ENCODE measurements around the gene NPAS3. TPM values are rescaled to one million over a fixed set of nuclear protein-coding genes. Genes with fewer than 3 reads are reported as not detected.

NPAS3 gene
- polyA plus RNA-seq, 4 donors, result 0.30 to 0.81 (median 0.62) TPM; not detected in 1

DNA sequence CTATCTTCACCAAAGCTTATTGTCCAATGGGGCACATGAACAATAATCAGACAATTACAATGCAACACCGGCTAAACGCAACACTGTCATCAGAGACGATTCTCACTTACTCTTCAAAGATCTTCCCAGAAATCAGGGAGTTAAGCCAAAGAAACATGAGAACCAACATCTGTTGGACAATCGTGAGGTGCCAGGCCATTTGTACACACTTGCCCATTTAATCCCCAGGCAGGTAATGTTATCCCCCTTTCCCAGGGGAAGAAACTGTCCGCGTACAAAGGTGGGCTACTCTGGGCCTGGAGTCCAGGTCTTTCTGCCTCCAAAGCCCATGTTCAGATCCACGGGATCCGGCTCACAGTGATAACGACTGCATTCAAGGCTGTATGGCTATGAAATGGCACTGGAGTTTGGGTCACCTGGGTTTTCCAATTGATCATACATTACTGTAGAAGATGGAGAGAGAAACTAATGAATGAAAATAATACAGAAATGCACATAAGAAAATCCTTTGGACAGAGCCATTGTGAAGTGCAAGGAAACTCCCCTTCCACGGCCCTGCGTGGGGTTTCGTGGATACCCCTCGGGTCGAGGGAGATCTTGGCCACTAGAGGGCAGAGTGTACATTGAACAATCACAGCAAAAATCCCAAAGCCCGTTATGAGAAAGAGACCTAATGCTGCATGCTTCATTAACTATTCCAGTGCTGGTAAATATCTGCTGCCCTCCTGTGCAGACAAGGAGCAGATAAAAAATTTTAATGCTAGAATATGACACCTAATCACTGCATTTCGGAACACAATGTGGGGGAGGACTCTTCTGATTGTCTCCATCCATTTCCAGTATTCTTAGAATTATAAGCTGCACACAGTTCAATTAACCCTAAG is 900.8 kb downstream of the NPAS3 start:
- Histone ChIP-seq H3K27ac (ENCODE audit: low read depth in 1 of 3, low read length in 2 of 3) (no peak overlapping the region), H3K4me1 (ENCODE audit: control insufficient read depth in 3 of 3, insufficient read depth in 2 of 3, low read depth in 1 of 3, low read length in 2 of 3) (peaks cover 0 to 3% (median 0%) of the 10 kb centered on the region in 3 donors), H3K36me3 (ENCODE audit: control insufficient read depth in 3 of 3, insufficient read depth in 2 of 3, low read depth in 1 of 3, low read length in 3 of 3) (no peaks in the 10 kb centered on the region), H3K9me3 (ENCODE audit: control insufficient read depth in 2 of 2, insufficient read depth in 1 of 2, low read depth in 1 of 2, low read length in 1 of 2) (no peaks in the 10 kb centered on the region), H3K4me3 (ENCODE audit: low read depth in 1 of 3, low read length in 3 of 3) (no peak overlapping the region), H3K27me3 (ENCODE audit: control insufficient read depth in 3 of 3, insufficient read depth in 3 of 3, low read length in 3 of 3) (no peaks in the 10 kb centered on the region)
- FAIRE-seq (no peak), DNase-seq (peak; percentile 50 to 66)
- 43 to 48% (median 45%) methylated on average over 16 of the region's 16 CpGs for WGBS, 3 donors

DNA sequence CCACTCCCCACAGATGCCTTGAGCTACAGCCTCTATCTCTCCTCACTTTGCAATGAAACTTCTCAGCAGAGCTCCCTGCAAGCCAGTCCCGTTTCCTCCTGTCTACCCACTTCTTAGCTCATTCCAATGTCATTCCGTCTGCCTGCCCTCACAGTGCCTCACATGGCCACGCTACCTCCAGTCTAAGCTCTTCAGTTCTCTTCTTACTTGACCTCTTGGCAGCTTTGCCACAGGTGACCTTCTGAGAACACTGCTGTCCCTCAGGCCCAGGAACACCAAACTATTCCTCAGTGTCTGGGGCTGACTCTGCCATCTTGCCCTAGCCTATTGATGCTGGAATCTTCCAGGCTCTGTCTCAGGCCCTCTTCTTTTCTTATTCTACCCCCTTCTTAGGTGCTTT is 902.1 kb downstream of the NPAS3 start:
- DNase-seq (no peak), FAIRE-seq (no peak)
- Histone ChIP-seq H3K4me3 (ENCODE audit: low read depth in 1 of 3, low read length in 3 of 3) (no peak overlapping the region), H3K36me3 (ENCODE audit: control insufficient read depth in 3 of 3, insufficient read depth in 2 of 3, low read depth in 1 of 3, low read length in 3 of 3) (no peaks in the 10 kb centered on the region), H3K27ac (ENCODE audit: low read depth in 1 of 3, low read length in 2 of 3) (no peak overlapping the region), H3K9me3 (ENCODE audit: control insufficient read depth in 2 of 2, insufficient read depth in 1 of 2, low read depth in 1 of 2, low read length in 1 of 2) (no peaks in the 10 kb centered on the region), H3K27me3 (ENCODE audit: control insufficient read depth in 3 of 3, insufficient read depth in 3 of 3, low read length in 3 of 3) (no peaks in the 10 kb centered on the region), H3K4me1 (ENCODE audit: control insufficient read depth in 3 of 3, insufficient read depth in 2 of 3, low read depth in 1 of 3, low read length in 2 of 3) (peaks cover 0 to 3% (median 0%) of the 10 kb centered on the region in 3 donors)
- 77 to 95% (median 85%) methylated on average over 3 of the region's 3 CpGs for WGBS, 3 donors

DNA sequence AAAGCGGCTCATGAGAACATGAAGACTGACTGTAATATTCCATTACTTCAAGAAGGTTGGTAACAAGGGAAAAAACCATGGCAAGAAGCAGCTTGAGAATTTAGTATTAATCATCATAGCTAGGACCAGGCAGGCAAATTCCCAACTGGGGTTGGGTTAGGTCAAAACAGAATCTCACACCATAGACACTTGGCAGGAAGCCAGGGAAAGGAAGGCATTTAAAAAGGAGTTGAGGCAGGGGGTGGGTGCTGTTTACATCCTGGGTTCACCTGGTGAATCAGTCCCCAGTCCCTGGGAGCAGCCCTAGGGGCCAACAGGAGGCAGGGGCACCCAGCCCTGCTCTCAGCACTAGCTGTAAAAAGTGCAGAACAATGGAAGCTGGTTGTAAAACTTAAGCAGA is 903.6 kb downstream of the NPAS3 start:
- no peaks in the 10 kb centered on the region for H3K9me3 ChIP-seq (ENCODE audit: control insufficient read depth in 2 of 2, insufficient read depth in 1 of 2, low read depth in 1 of 2, low read length in 1 of 2)
- DNase-seq (peak in 1 of 2 donors; percentile 34), FAIRE-seq (no peak)
- no peaks in the 10 kb centered on the region for H3K36me3 ChIP-seq (ENCODE audit: control insufficient read depth in 3 of 3, insufficient read depth in 2 of 3, low read depth in 1 of 3, low read length in 3 of 3)
- H3K4me3 ChIP-seq (ENCODE audit: low read depth in 1 of 3, low read length in 3 of 3), result no peak overlapping the region
- peaks cover 0 to 3% (median 0%) of the 10 kb centered on the region in 3 donors for H3K4me1 ChIP-seq (ENCODE audit: control insufficient read depth in 3 of 3, insufficient read depth in 2 of 3, low read depth in 1 of 3, low read length in 2 of 3)
- no peaks in the 10 kb centered on the region for H3K27me3 ChIP-seq (ENCODE audit: control insufficient read depth in 3 of 3, insufficient read depth in 3 of 3, low read length in 3 of 3)
- 95 to 97% (median 96%) methylated on average over 1 of the region's 1 CpG for WGBS, 3 donors
- no peak overlapping the region for H3K27ac ChIP-seq (ENCODE audit: low read depth in 1 of 3, low read length in 2 of 3)

DNA sequence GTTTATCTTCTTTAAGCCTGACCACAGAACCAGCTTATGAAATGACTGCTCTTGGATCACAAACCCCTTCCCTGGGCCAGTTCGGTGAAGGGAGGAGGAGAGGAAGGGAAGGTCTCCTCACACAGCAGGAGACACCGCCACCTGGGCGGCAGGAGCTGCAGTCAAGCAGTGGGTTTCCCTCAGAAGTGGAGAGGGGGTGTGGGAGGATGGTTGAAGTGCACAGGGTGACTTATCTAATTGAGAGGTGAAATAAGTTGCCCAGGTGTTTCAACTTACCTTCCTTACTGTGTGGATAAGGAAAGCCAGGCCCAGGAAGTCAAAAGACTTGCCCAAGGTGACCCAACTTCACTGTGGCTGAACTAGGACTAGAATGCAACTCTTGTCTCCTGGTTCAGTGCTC is 905.4 kb downstream of the NPAS3 start:
- 85 to 92% (median 90%) methylated on average over 3 of the region's 3 CpGs for WGBS, 3 donors
- no peak overlapping the region for H3K4me3 ChIP-seq (ENCODE audit: low read depth in 1 of 3, low read length in 3 of 3)
- DNase-seq, result no peak
- no peak for FAIRE-seq
- no peak overlapping the region for H3K27ac ChIP-seq (ENCODE audit: low read depth in 1 of 3, low read length in 2 of 3)
- no peaks in the 10 kb centered on the region for H3K36me3 ChIP-seq (ENCODE audit: control insufficient read depth in 3 of 3, insufficient read depth in 2 of 3, low read depth in 1 of 3, low read length in 3 of 3)
- H3K9me3 ChIP-seq (ENCODE audit: control insufficient read depth in 2 of 2, insufficient read depth in 1 of 2, low read depth in 1 of 2, low read length in 1 of 2), result no peaks in the 10 kb centered on the region
- H3K4me1 ChIP-seq (ENCODE audit: control insufficient read depth in 3 of 3, insufficient read depth in 2 of 3, low read depth in 1 of 3, low read length in 2 of 3), result peaks cover 0 to 3% (median 0%) of the 10 kb centered on the region in 3 donors
- no peaks in the 10 kb centered on the region for H3K27me3 ChIP-seq (ENCODE audit: control insufficient read depth in 3 of 3, insufficient read depth in 3 of 3, low read length in 3 of 3)

DNA sequence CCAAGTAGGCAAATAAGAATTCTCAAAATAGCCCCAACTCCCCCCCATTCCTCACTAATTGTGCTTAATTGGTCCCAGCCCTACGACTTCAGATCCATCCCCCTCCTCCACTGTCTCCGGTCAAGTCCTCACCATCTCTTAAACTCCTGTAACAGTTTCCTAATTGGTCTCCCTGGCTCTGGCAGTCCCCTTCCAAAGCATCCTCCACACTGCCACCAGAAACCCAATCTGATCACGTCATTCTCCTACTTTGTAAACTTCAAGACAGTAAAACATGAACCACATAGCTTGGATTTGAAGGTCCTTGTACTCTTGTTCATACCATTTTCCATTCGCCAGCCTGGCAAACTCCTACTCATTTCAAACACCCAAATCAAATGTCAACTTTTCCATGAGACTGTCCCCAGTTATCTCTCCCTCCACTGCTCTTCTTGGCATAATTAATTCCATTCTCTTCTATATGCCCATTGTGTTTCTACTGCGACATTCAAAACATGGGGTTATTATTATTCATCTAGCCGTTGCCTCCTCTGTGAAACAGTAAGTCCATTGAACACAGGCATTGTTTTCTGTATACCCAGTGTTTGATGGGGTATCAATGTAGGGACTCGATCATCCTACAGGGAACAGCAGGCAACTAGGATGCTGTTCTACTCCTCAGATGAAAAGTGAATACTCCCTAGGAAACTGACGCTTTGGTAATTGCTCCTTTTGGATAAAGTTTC is 907.6 kb downstream of the NPAS3 start:
- DNase-seq, result no peak
- Histone ChIP-seq H3K4me1 (ENCODE audit: control insufficient read depth in 3 of 3, insufficient read depth in 2 of 3, low read depth in 1 of 3, low read length in 2 of 3) (peaks cover 0 to 3% (median 0%) of the 10 kb centered on the region in 3 donors), H3K36me3 (ENCODE audit: control insufficient read depth in 3 of 3, insufficient read depth in 2 of 3, low read depth in 1 of 3, low read length in 3 of 3) (no peaks in the 10 kb centered on the region), H3K27ac (ENCODE audit: low read depth in 1 of 3, low read length in 2 of 3) (no peak overlapping the region), H3K27me3 (ENCODE audit: control insufficient read depth in 3 of 3, insufficient read depth in 3 of 3, low read length in 3 of 3) (no peaks in the 10 kb centered on the region), H3K4me3 (ENCODE audit: low read depth in 1 of 3, low read length in 3 of 3) (no peak overlapping the region), H3K9me3 (ENCODE audit: control insufficient read depth in 2 of 2, insufficient read depth in 1 of 2, low read depth in 1 of 2, low read length in 1 of 2) (no peaks in the 10 kb centered on the region)
- no peak for FAIRE-seq
- 83 to 90% (median 89%) methylated on average over 8 of the region's 8 CpGs for whole genome bisulfite sequencing, 3 donors

DNA sequence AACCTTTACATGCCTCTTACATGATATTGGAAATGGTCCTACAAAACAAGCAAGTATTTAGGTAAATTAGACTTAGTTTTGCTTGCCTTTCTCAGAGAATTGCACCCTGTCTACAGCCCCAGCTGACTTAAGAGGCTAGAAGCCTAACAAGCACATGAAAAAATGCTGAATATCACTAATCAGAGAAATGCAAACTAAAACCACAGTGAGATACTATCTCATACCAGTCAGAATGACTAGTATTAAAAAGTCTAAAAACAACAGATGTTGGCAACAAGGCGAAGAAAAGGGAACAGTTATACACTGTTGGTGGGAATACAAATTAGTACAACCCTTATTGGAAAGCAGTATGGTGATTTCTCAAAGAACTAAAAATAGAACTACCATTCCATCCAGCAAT is 908.4 kb downstream of the NPAS3 start:
- DNase-seq (no peak), FAIRE-seq (no peak)
- Histone ChIP-seq H3K36me3 (ENCODE audit: control insufficient read depth in 3 of 3, insufficient read depth in 2 of 3, low read depth in 1 of 3, low read length in 3 of 3) (no peaks in the 10 kb centered on the region), H3K27ac (ENCODE audit: low read depth in 1 of 3, low read length in 2 of 3) (no peak overlapping the region), H3K4me3 (ENCODE audit: low read depth in 1 of 3, low read length in 3 of 3) (no peak overlapping the region), H3K27me3 (ENCODE audit: control insufficient read depth in 3 of 3, insufficient read depth in 3 of 3, low read length in 3 of 3) (no peaks in the 10 kb centered on the region), H3K9me3 (ENCODE audit: control insufficient read depth in 2 of 2, insufficient read depth in 1 of 2, low read depth in 1 of 2, low read length in 1 of 2) (no peaks in the 10 kb centered on the region), H3K4me1 (ENCODE audit: control insufficient read depth in 3 of 3, insufficient read depth in 2 of 3, low read depth in 1 of 3, low read length in 2 of 3) (peaks cover 0 to 3% (median 0%) of the 10 kb centered on the region in 3 donors)
- 87 to 93% (median 92%) methylated on average over 1 of the region's 1 CpG for WGBS, 3 donors

DNA sequence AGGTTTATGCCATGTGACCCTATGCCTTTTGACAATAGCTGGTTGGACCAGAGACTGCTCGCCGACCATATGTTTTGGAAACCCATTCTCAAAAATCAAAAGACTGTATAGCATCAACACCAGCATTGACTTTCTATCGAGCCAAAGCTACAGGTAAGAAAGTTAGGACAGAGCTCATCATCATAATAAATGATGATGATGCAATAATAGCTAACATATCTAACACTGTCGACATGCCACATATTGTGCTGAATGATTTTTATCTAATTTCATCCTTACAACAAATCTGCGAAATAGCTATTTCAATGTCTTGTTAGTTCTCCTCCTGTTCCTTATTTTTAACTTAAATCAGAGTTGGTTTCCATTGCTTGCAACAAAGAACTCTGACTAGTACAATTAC is 909.3 kb downstream of the NPAS3 start:
- Histone ChIP-seq H3K4me3 (ENCODE audit: low read depth in 1 of 3, low read length in 3 of 3) (no peak overlapping the region), H3K27me3 (ENCODE audit: control insufficient read depth in 3 of 3, insufficient read depth in 3 of 3, low read length in 3 of 3) (no peaks in the 10 kb centered on the region), H3K36me3 (ENCODE audit: control insufficient read depth in 3 of 3, insufficient read depth in 2 of 3, low read depth in 1 of 3, low read length in 3 of 3) (no peaks in the 10 kb centered on the region), H3K9me3 (ENCODE audit: control insufficient read depth in 2 of 2, insufficient read depth in 1 of 2, low read depth in 1 of 2, low read length in 1 of 2) (no peaks in the 10 kb centered on the region), H3K4me1 (ENCODE audit: control insufficient read depth in 3 of 3, insufficient read depth in 2 of 3, low read depth in 1 of 3, low read length in 2 of 3) (no peaks in the 10 kb centered on the region), H3K27ac (ENCODE audit: low read depth in 1 of 3, low read length in 2 of 3) (no peak overlapping the region)
- FAIRE-seq, result no peak
- 93 to 95% (median 94%) methylated on average over 5 of the region's 5 CpGs for WGBS, 3 donors
- DNase-seq, result no peak

DNA sequence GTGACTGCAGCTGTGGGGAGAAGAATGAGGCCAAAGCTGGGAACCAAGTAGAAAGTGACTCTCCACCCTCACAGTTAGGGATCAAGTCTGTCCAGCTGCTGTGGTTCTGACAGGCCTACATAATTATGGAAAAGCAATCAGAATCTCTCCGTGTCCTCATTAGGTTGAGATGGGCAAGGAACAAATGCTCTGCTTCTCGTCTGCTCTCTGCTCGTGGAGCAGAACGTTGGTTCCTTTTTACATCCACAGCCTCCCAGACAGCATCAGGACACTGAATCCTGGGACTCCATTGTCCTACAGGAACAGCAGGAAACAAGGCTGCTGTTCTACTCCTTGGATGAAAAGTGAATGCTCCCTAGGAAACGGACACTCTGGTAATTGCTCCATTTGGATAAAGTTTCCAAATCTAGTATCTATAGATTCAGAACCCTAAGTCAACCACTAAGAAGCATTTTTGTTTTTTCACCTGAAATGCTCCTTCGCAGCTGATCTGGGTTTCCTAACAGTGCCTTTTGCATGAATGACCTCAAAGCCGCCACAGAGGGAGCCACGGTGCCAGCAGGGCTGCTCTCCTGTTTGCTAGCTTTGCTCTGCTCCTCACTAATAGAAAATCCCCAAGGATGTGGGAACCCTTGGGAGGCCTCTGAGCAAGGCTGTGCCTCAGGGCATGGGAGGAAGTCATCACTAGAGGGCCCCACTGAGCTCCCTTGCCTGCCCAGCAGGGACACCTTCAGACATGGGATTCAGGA is 910.2 kb downstream of the NPAS3 start:
- H3K9me3 ChIP-seq (ENCODE audit: control insufficient read depth in 2 of 2, insufficient read depth in 1 of 2, low read depth in 1 of 2, low read length in 1 of 2), result no peaks in the 10 kb centered on the region
- WGBS, 3 donors, result 56 to 71% (median 61%) methylated on average over 8 of the region's 8 CpGs
- H3K27me3 ChIP-seq (ENCODE audit: control insufficient read depth in 3 of 3, insufficient read depth in 3 of 3, low read length in 3 of 3), result no peaks in the 10 kb centered on the region
- H3K4me1 ChIP-seq (ENCODE audit: control insufficient read depth in 3 of 3, insufficient read depth in 2 of 3, low read depth in 1 of 3, low read length in 2 of 3), result no peaks in the 10 kb centered on the region
- H3K36me3 ChIP-seq (ENCODE audit: control insufficient read depth in 3 of 3, insufficient read depth in 2 of 3, low read depth in 1 of 3, low read length in 3 of 3), result no peaks in the 10 kb centered on the region
- DNase-seq (peak; percentile 79 to 90), FAIRE-seq (no peak)
- no peak overlapping the region for H3K27ac ChIP-seq (ENCODE audit: low read depth in 1 of 3, low read length in 2 of 3)
- H3K4me3 ChIP-seq (ENCODE audit: low read depth in 1 of 3, low read length in 3 of 3), result no peak overlapping the region
